ENCODE results near the gene SCARB2.
A peak's percentile ranks its signal among the peaks of the same experiment; 100 is the strongest.

SCARB2 gene

GRCh38 chr4:76226418-76226817 is 12.8 kb upstream of the SCARB2 start:
- in situ Hi-C loops (cut with HindIII; ENCODE audit: low pct_ligation_motif_present, low sequenced_read_pairs) = no loop called here
- H3K4me3 ChIP-seq (ENCODE audit: low read depth, low read length) = no peak overlapping the region
- no peak for TF ChIP-seq CTCF (IDR thresholded peaks at IDR 0.05; ENCODE audit: low read depth, low read length, missing control alignments)
- DNase-seq = no peak
- no peaks in the 10 kb centered on the region for H3K36me3 ChIP-seq (replicated peaks)
- H3K27me3 ChIP-seq (replicated peaks) = no peaks in the 10 kb centered on the region
- no peak overlapping the region for H3K27ac ChIP-seq

- no peak for DNase-seq
- TF ChIP-seq CTCF (IDR thresholded peaks at IDR 0.05; ENCODE audit: low read depth, low read length, missing control alignments) = no peak
- in situ Hi-C loops (cut with HindIII; ENCODE audit: low pct_ligation_motif_present, low sequenced_read_pairs) = no loop called here
- H3K36me3 ChIP-seq (replicated peaks) = no peaks in the 10 kb centered on the region
- no peaks in the 10 kb centered on the region for H3K27me3 ChIP-seq (replicated peaks)
- H3K4me3 ChIP-seq (ENCODE audit: low read depth, low read length) = no peak overlapping the region
- H3K27ac ChIP-seq = no peak overlapping the region
Measured at GRCh38 chr4:76224171-76224570, 10.5 kb upstream of the SCARB2 start.

- Histone ChIP-seq H3K27ac (no peak overlapping the region), H3K27me3 (replicated peaks) (no peaks in the 10 kb centered on the region), H3K4me3 (ENCODE audit: low read depth, low read length) (no peak overlapping the region), H3K36me3 (replicated peaks) (no peaks in the 10 kb centered on the region)
- no peak for TF ChIP-seq CTCF (IDR thresholded peaks at IDR 0.05; ENCODE audit: low read depth, low read length, missing control alignments)
- in situ Hi-C loops (cut with HindIII; ENCODE audit: low pct_ligation_motif_present, low sequenced_read_pairs) = no loop called here
- peak; percentile 14 for DNase-seq
Measured at GRCh38 chr4:76219299-76220055, 5.9 kb upstream of the SCARB2 start.

GRCh38 chr4:76216975-76217814 is 3.6 kb upstream of the SCARB2 start:
- no peak for DNase-seq
- Histone ChIP-seq H3K4me3 (ENCODE audit: low read depth, low read length) (no peak overlapping the region), H3K27ac (no peak overlapping the region), H3K36me3 (replicated peaks) (no peaks in the 10 kb centered on the region), H3K27me3 (replicated peaks) (no peaks in the 10 kb centered on the region)
- in situ Hi-C loops (cut with HindIII; ENCODE audit: low pct_ligation_motif_present, low sequenced_read_pairs) = no loop called here
- TF ChIP-seq CTCF (IDR thresholded peaks at IDR 0.05; ENCODE audit: low read depth, low read length, missing control alignments) = no peak

- TF ChIP-seq CTCF (IDR thresholded peaks at IDR 0.05; ENCODE audit: low read depth, low read length, missing control alignments) = no peak
- in situ Hi-C loops (cut with HindIII; ENCODE audit: low pct_ligation_motif_present, low sequenced_read_pairs) = no loop called here
- no peaks in the 10 kb centered on the region for H3K36me3 ChIP-seq (replicated peaks)
- H3K4me3 ChIP-seq (ENCODE audit: low read depth, low read length) = no peak overlapping the region
- no peaks in the 10 kb centered on the region for H3K27me3 ChIP-seq (replicated peaks)
- DNase-seq = no peak
- no peak overlapping the region for H3K27ac ChIP-seq
Measured at GRCh38 chr4:76216524-76216923, 2.9 kb upstream of the SCARB2 start.
